A549 (cell line): ENCODE measurements around the gene RTN4. TPM values are rescaled to one million over a fixed set of nuclear protein-coding genes. Genes with fewer than 3 reads are reported as not detected.

Experiments used
- ATAC-seq, 2 experiments: fragments of 200-7000 bp in 1 of 2; fragments of >200 bp in 1 of 2; cut with Nextera tagmentation in 1 of 2; cut with Tn5 transposase in 1 of 2; 3 replicates each; pipeline versions ENCODE4 v1.8.0 to v1.9.1; 2018 to 2020; ENCODE audit warnings: mild to moderate bottlenecking in 1 of 2, moderate library complexity in 1 of 2
- CTCF ChIA-PET: fragments of 300-600 bp; sonication (Branson Sonifier 250); formaldehyde crosslinking; extraction: SDS; loops from one replicate; lab custom pipeline; 2021; ENCODE audit warnings: antibody characterized with exemption, inconsistent platforms; lab: Yijun Ruan, JAX
- POLR2A ChIA-PET: fragments of 350-600 bp; formaldehyde crosslinking; extraction: SDS; loops from one replicate; lab custom pipeline; 2021; ENCODE audit warnings: antibody characterized with exemption, inconsistent platforms; lab: Yijun Ruan, JAX
- DNase-seq, 2 experiments: peaks; one replicate each; pipeline versions ENCODE4 v3.0.0 to v3.0.0-alpha.2; 2011 to 2016; ENCODE audit warnings: low read depth in 1 of 2, low spot score in 1 of 2
- FAIRE-seq: peaks from 2 replicates; lab custom pipeline; 2011; peaks lifted over from hg19 to GRCh38; lab: Jason Lieb, UNC
- H3K27ac ChIP-seq, 2 experiments: fragments of >200 bp; sonication (Bioruptor Twin); formaldehyde crosslinking; 3 replicates each; pipeline ENCODE4 v1.5.1; 2016 to 2017
- H3K4me1 ChIP-seq: fragments of >200 bp; sonication (Bioruptor Twin); formaldehyde crosslinking; 3 replicates; pipeline ENCODE4 v1.6.1; 2016
- H3K4me2 ChIP-seq: fragments of >200 bp; sonication (Bioruptor Twin); formaldehyde crosslinking; 3 replicates; pipeline ENCODE4 v1.6.1; 2016
- H3K4me3 ChIP-seq: fragments of >200 bp; sonication (Bioruptor Twin); formaldehyde crosslinking; 3 replicates; pipeline ENCODE4 v1.5.1; 2016
- H3K9me3 ChIP-seq: fragments of >200 bp; sonication (Bioruptor Twin); formaldehyde crosslinking; 3 replicates; pipeline ENCODE4 v1.6.1; 2016
- CEBPB ChIP-seq, 2 experiments: fragments of >200 bp in 1 of 2; sonication (Bioruptor Twin) in 1 of 2; formaldehyde crosslinking in 1 of 2; IDR thresholded peaks; 2 replicates each; pipeline ENCODE4 v1.6.1; 2012 to 2016
- CHD2 ChIP-seq: fragments of 150-350 bp; IDR thresholded peaks from 2 replicates; pipeline ENCODE4 v1.6.1; 2014; ENCODE audit warnings: low read length; ENCODE audit not compliant: partially characterized antibody
- ESRRA ChIP-seq: fragments of 150-350 bp; IDR thresholded peaks from 2 replicates; pipeline ENCODE4 v1.6.1; 2014; ENCODE audit warnings: mild to moderate bottlenecking, low read length, borderline replicate concordance
- GATA3 ChIP-seq: IDR thresholded peaks from 2 replicates; pipeline ENCODE4 v1.6.1; 2012; ENCODE audit warnings: borderline replicate concordance
- HDAC2 ChIP-seq: fragments of 200-600 bp; sonication (generic); IDR thresholded peaks from 2 replicates; pipeline ENCODE4 v1.6.1; 2016
- HOXB13 ChIP-seq: fragments of 250-450 bp; sonication (Bioruptor Pico); IDR thresholded peaks from 2 replicates; pipeline ENCODE4 v1.5.0; 2020; ENCODE audit warnings: low read depth, mild to moderate bottlenecking, moderate library complexity
- JUN ChIP-seq, 2 experiments: fragments of >200 bp; sonication (Bioruptor Twin); formaldehyde crosslinking; IDR thresholded peaks; 2 replicates in 1 of 2; 3 replicates in 1 of 2; pipeline ENCODE4 v1.6.1; 2016 to 2017
- KDM5A ChIP-seq: fragments of 200-600 bp; sonication (generic); IDR thresholded peaks from 2 replicates; pipeline ENCODE4 v1.6.1; 2016; ENCODE audit warnings: antibody characterized with exemption, mild to moderate bottlenecking
- MAFK ChIP-seq: fragments of 450-650 bp; IDR thresholded peaks from 2 replicates; pipeline ENCODE4 v1.6.1; 2014; ENCODE audit not compliant: partially characterized antibody
- MAZ ChIP-seq: fragments of 150-350 bp; IDR thresholded peaks from 2 replicates; pipeline ENCODE4 v1.6.1; 2014; ENCODE audit warnings: antibody characterized with exemption, low read depth, low read length, borderline replicate concordance
- NFE2L2 ChIP-seq: fragments of 150-350 bp; conservative IDR thresholded peaks from 2 replicates; pipeline ENCODE4 v1.6.1; 2014; ENCODE audit warnings: low read length
- NR3C1 ChIP-seq: fragments of >200 bp; sonication (Bioruptor Twin); formaldehyde crosslinking; IDR thresholded peaks from 3 replicates; pipeline ENCODE4 v1.6.1; 2017
- PHF8 ChIP-seq: fragments of 200-600 bp; sonication (generic); IDR thresholded peaks from 2 replicates; pipeline ENCODE4 v1.6.1; 2016; ENCODE audit warnings: low read depth, mild to moderate bottlenecking, antibody characterized with exemption, moderate library complexity, borderline replicate concordance
- RCOR1 ChIP-seq: fragments of 150-350 bp; IDR thresholded peaks from 2 replicates; pipeline ENCODE4 v1.6.1; 2014; ENCODE audit warnings: antibody characterized with exemption, low read length, low read depth
- REST ChIP-seq: fragments of 200-600 bp; sonication (generic); IDR thresholded peaks from 2 replicates; pipeline ENCODE4 v1.6.1; 2016; ENCODE audit warnings: antibody characterized with exemption, mild to moderate bottlenecking, moderate library complexity
- RNF2 ChIP-seq: fragments of 200-600 bp; sonication (generic); IDR thresholded peaks from 2 replicates; pipeline ENCODE4 v1.6.1; 2016; ENCODE audit warnings: low read depth, mild to moderate bottlenecking, antibody characterized with exemption, moderate library complexity, borderline replicate concordance
- TFCP2L1 ChIP-seq: fragments of 250-450 bp; sonication (Bioruptor Pico); IDR thresholded peaks from 2 replicates; pipeline ENCODE4 v1.5.0; 2021; ENCODE audit warnings: mild to moderate bottlenecking
- ZFP36 ChIP-seq: fragments of 450-650 bp; IDR thresholded peaks from 2 replicates; pipeline ENCODE4 v1.6.1; 2014; ENCODE audit warnings: borderline replicate concordance; ENCODE audit not compliant: partially characterized antibody
- ZNF302 ChIP-seq: fragments of 250-450 bp; sonication (Bioruptor Pico); IDR thresholded peaks from 2 replicates; pipeline ENCODE4 v1.9.0; 2021; ENCODE audit warnings: inconsistent platforms, mild to moderate bottlenecking, moderate library complexity
- WGBS: methylation state at CpG from one replicate; pipeline ENCODE4 v1.1.6; 2017; ENCODE audit errors: missing lambda C conversion rate; 5-methylcytosine and 5-hydroxymethylcytosine counted together
- polyA plus RNA-seq, 4 experiments: library from polyadenylated mRNA; depleted of rRNA in 3 of 4; stranded (reverse); fragments of >200 nt; fragmentation: RNase III in 1 of 4; extraction: RNeasy Plus Mini Kit Qiagen cat#74134 plus additional on column Dnase treatment in 1 of 4; gene quantifications; 2 replicates in 3 of 4; 3 replicates in 1 of 4; pipeline ENCODE4 v1.2.3, GENCODE V29; 2011 to 2017

RTN4 gene
- polyA plus RNA-seq, 2 of the 4 experiments (the other 2 are of a cell fraction), result 302 to 403 TPM

GRCh38 chr2:54945391-54946219 lies 104.6 kb downstream of the RTN4 start (continued):
- TF ChIP-seq NFE2L2, result no peak

GRCh38 chr2:54944724-54945326 lies 105.4 kb downstream of the RTN4 start:
- WGBS, result 24% methylated on average over 1 of the region's 1 CpG
- Histone ChIP-seq H3K4me3 (no peak overlapping the region), H3K4me2 (no peak overlapping the region), H3K4me1 (no peaks in the 10 kb centered on the region), H3K27ac (no peak overlapping the region)
- POLR2A ChIA-PET, result no interaction called here
- CTCF ChIA-PET, result interaction anchor here (1.2 to 1.5 kb wide), 2 partner anchors 14 to 106 kb away, joined by 3 read pairs; no protein-coding TSS in a partner anchor
- FAIRE-seq, result no peak
- ATAC-seq, result no peak; a peak in 1 of 6 replicates
- TF ChIP-seq CHD2 (no peak), GATA3 (no peak), ESRRA (no peak), NFE2L2 (no peak), KDM5A (no peak), TFCP2L1 (CRISPR knock-in tag) (no peak), JUN (IDR thresholded peaks at IDR 0.05) (no peak), REST (no peak)
- TF ChIP-seq, all 56 proteins: peak for 0
- H3K9me3 ChIP-seq, result no peaks in the 10 kb centered on the region
- DNase-seq, result no peak

GRCh38 chr2:54942373-54942772 lies 107.9 kb downstream of the RTN4 start:
- TF ChIP-seq ZNF302 (CRISPR knock-in tag) (no peak), NR3C1 (no peak)
- FAIRE-seq (no peak), ATAC-seq (no peak), DNase-seq (no peak)
- H3K27ac ChIP-seq, result no peak overlapping the region
- CTCF ChIA-PET, result interaction anchor here (1.7 kb wide), 1 partner anchor 226 kb away, joined by 4 read pairs; no protein-coding TSS in a partner anchor
- POLR2A ChIA-PET, result no interaction called here
- H3K4me3 ChIP-seq, result no peak overlapping the region
- no peaks in the 10 kb centered on the region for H3K4me1 ChIP-seq
- H3K9me3 ChIP-seq, result no peaks in the 10 kb centered on the region; the same call in 1 of the 3 replicates
- H3K4me2 ChIP-seq, result no peak overlapping the region
- 80% methylated on average over 5 of the region's 5 CpGs for WGBS

- H3K27ac ChIP-seq, result no peak overlapping the region
- no peaks in the 10 kb centered on the region for H3K4me1 ChIP-seq
- no peaks in the 10 kb centered on the region; the same call in 1 of the 3 replicates for H3K9me3 ChIP-seq
- CTCF ChIA-PET, result interaction anchor here (1.4 to 1.7 kb wide), 2 partner anchors 17 to 227 kb away, joined by 4 read pairs; no protein-coding TSS in a partner anchor
- FAIRE-seq, result no peak
- no peak overlapping the region for H3K4me2 ChIP-seq
- DNase-seq, result no peak
- POLR2A ChIA-PET, result no interaction called here
- TF ChIP-seq JUN (IDR thresholded peaks at IDR 0.05) (no peak), HDAC2 (no peak), CEBPB (IDR thresholded peaks at IDR 0.05) (no peak), PHF8 (no peak), TFCP2L1 (CRISPR knock-in tag) (no peak), MAZ (no peak), ZFP36 (no peak), HOXB13 (CRISPR knock-in tag) (no peak), RNF2 (no peak), RCOR1 (no peak), MAFK (no peak)
- H3K4me3 ChIP-seq, result no peak overlapping the region
- WGBS, result 81% methylated on average over 15 of the region's 15 CpGs
- no peak for ATAC-seq
Measured at GRCh38 chr2:54941248-54941984, 108.8 kb downstream of the RTN4 start.
